ENCODE measurements around the gene MLLT11.

MLLT11 gene

DNA sequence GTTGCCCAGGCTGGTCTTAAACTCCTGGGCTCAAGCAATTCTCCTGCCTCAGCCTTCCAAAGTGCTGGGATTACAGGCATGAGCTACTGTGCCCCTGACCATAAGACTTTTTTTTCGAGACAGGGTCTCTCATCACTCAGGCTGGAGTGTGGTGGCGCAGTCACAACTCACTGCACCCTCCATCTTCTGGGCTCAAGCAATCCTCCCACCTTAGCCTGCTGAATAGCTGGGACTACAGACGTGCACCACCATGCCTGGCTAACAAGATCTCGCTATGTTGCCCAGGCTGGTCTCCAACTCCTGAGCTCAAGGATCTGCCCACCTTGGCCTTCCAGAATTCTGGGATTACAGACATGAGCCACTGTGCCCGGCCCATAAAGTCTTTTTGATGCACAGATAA lies 10.7 kb upstream of the MLLT11 start:
- no peak overlapping the region for H3K4me3 ChIP-seq (ENCODE audit: low read depth, low read length, poor library complexity, severe bottlenecking)
- H3F3A ChIP-seq (ENCODE audit: insufficient read depth, low read length), result peaks cover 13% of the 10 kb centered on the region; the same call in 1 of the 2 replicates
- no peaks in the 10 kb centered on the region for H3K9me3 ChIP-seq (ENCODE audit: low read length)
- TF ChIP-seq, protein P1, sequence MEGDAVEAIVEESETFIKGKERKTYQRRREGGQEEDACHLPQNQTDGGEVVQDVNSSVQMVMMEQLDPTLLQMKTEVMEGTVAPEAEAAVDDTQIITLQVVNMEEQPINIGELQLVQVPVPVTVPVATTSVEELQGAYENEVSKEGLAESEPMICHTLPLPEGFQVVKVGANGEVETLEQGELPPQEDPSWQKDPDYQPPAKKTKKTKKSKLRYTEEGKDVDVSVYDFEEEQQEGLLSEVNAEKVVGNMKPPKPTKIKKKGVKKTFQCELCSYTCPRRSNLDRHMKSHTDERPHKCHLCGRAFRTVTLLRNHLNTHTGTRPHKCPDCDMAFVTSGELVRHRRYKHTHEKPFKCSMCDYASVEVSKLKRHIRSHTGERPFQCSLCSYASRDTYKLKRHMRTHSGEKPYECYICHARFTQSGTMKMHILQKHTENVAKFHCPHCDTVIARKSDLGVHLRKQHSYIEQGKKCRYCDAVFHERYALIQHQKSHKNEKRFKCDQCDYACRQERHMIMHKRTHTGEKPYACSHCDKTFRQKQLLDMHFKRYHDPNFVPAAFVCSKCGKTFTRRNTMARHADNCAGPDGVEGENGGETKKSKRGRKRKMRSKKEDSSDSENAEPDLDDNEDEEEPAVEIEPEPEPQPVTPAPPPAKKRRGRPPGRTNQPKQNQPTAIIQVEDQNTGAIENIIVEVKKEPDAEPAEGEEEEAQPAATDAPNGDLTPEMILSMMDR (IDR thresholded peaks at IDR 0.05; ENCODE audit: low read length), result no peak
- no peak for TF ChIP-seq EZH2 (IDR thresholded peaks at IDR 0.05; ENCODE audit: borderline replicate concordance, low read length)
- peaks cover 47% of the 10 kb centered on the region for H3K36me3 ChIP-seq (ENCODE audit: insufficient read depth, low read length)
- no peak overlapping the region for H2AFZ ChIP-seq (ENCODE audit: low read length)
- H3K79me2 ChIP-seq (ENCODE audit: insufficient read depth, low read length), result no peaks in the 10 kb centered on the region
- H4K20me1 ChIP-seq (ENCODE audit: insufficient read depth, low read length), result no peaks in the 10 kb centered on the region
- H3K4me1 ChIP-seq (ENCODE audit: insufficient read depth, low read length, severe bottlenecking), result peaks cover 17% of the 10 kb centered on the region
- H3K27ac ChIP-seq (ENCODE audit: low read depth, low read length, poor library complexity, severe bottlenecking), result no peak overlapping the region
- no peak overlapping the region for H3K9ac ChIP-seq (ENCODE audit: low read length)
- no peaks in the 10 kb centered on the region for H3K27me3 ChIP-seq (ENCODE audit: insufficient read depth, low read length)
- no peaks in the 10 kb centered on the region for H3K9me2 ChIP-seq (ENCODE audit: low read depth, low read length)
- no peak overlapping the region for H3K4me2 ChIP-seq (ENCODE audit: low read length)

- H3K79me2 ChIP-seq (ENCODE audit: insufficient read depth, low read length), result no peaks in the 10 kb centered on the region
- H3K4me2 ChIP-seq (ENCODE audit: low read length), result no peak overlapping the region
- no peaks in the 10 kb centered on the region for H3K9me3 ChIP-seq (ENCODE audit: low read length)
- H3F3A ChIP-seq (ENCODE audit: insufficient read depth, low read length), result peaks cover 13% of the 10 kb centered on the region; the same call in 1 of the 2 replicates
- H2AFZ ChIP-seq (ENCODE audit: low read length), result no peak overlapping the region
- H4K20me1 ChIP-seq (ENCODE audit: insufficient read depth, low read length), result no peaks in the 10 kb centered on the region
- peaks cover 17% of the 10 kb centered on the region for H3K4me1 ChIP-seq (ENCODE audit: insufficient read depth, low read length, severe bottlenecking)
- H3K27me3 ChIP-seq (ENCODE audit: insufficient read depth, low read length), result no peaks in the 10 kb centered on the region
- H3K9ac ChIP-seq (ENCODE audit: low read length), result no peak overlapping the region
- TF ChIP-seq, protein P1 (IDR thresholded peaks at IDR 0.05; ENCODE audit: low read length), result no peak
- no peak for TF ChIP-seq EZH2 (IDR thresholded peaks at IDR 0.05; ENCODE audit: borderline replicate concordance, low read length)
- H3K36me3 ChIP-seq (ENCODE audit: insufficient read depth, low read length), result peaks cover 54% of the 10 kb centered on the region
- H3K4me3 ChIP-seq (ENCODE audit: low read depth, low read length, poor library complexity, severe bottlenecking), result no peak overlapping the region
- no peaks in the 10 kb centered on the region for H3K9me2 ChIP-seq (ENCODE audit: low read depth, low read length)
- no peak overlapping the region for H3K27ac ChIP-seq (ENCODE audit: low read depth, low read length, poor library complexity, severe bottlenecking)
Measured at GRCh38 chr1:151050051-151050688, 10.0 kb upstream of the MLLT11 start.

DNA sequence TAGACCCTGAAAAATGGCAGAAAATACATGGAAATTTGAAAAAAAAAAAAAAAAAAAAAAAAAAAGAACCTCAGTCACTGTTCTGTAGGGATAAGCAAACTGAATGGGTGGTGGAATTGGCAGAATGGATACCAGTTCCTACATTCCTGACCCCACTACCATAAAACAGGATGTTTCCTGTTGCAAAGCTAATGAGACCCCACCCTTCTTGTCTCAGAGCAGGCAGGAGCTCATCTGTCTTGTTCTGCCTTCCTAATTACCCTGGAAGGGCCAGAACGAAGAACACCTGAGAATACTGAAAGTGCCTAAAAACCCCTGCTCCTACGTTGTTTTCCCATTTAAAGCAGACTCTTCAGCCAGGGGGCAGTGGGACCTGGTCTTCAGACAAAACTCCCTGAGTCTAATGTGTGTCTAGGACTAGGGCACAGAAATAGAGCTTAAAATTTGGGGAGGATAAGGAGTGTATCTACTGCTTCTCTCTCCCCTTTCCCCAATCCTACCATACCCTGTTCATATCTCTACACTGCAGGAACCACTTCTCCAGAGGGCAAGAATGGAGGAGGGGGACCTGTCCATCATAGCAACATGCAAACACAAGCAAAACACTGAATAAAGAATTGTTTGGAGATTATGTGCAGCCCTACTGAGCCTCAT lies 8.7 kb upstream of the MLLT11 start:
- H3K4me3 ChIP-seq (ENCODE audit: low read depth, low read length, poor library complexity, severe bottlenecking), result no peak overlapping the region
- no peaks in the 10 kb centered on the region for H3K9me2 ChIP-seq (ENCODE audit: low read depth, low read length)
- H3K4me2 ChIP-seq (ENCODE audit: low read length), result no peak overlapping the region

More for the DNA sequence above, 8.7 kb upstream of the MLLT11 start:
- Histone ChIP-seq H3K27me3 (ENCODE audit: insufficient read depth, low read length) (no peaks in the 10 kb centered on the region), H3K9ac (ENCODE audit: low read length) (no peak overlapping the region), H3K27ac (ENCODE audit: low read depth, low read length, poor library complexity, severe bottlenecking) (no peak overlapping the region), H2AFZ (ENCODE audit: low read length) (no peak overlapping the region), H3K36me3 (ENCODE audit: insufficient read depth, low read length) (peaks cover 66% of the 10 kb centered on the region), H3F3A (ENCODE audit: insufficient read depth, low read length) (peaks cover 13% of the 10 kb centered on the region; the same call in 1 of the 2 replicates), H4K20me1 (ENCODE audit: insufficient read depth, low read length) (no peaks in the 10 kb centered on the region), H3K9me3 (ENCODE audit: low read length) (no peaks in the 10 kb centered on the region), H3K79me2 (ENCODE audit: insufficient read depth, low read length) (no peaks in the 10 kb centered on the region), H3K4me1 (ENCODE audit: insufficient read depth, low read length, severe bottlenecking) (peaks cover 15% of the 10 kb centered on the region)
- no peak for TF ChIP-seq EZH2 (IDR thresholded peaks at IDR 0.05; ENCODE audit: borderline replicate concordance, low read length)
- TF ChIP-seq, protein P1 (IDR thresholded peaks at IDR 0.05; ENCODE audit: low read length), result no peak

Data from OCI-LY1 (cell line).